Lower lobe of right lung (tissue), 2 donors: ENCODE data around the gene MST1R. TPM values are rescaled to one million over a fixed set of nuclear protein-coding genes. Genes with fewer than 3 reads are reported as not detected.

ENCODE experiments used
- ATAC-seq, 2 donors: fragments of 200-7000 bp; cut with Tn5 transposase; one replicate each; pipeline ENCODE4 v1.9.1; 2020 to 2022; ENCODE audit warnings: mild to moderate bottlenecking in 2 of 2, moderate library complexity in 2 of 2
- DNase-seq: peaks from one replicate; pipeline ENCODE4 v3.0.0-alpha.2; 2020
- H3K27ac ChIP-seq: fragments of 200-600 bp; one replicate; pipeline ENCODE4 v1.8.0; 2022
- H3K27me3 ChIP-seq: fragments of 200-600 bp; one replicate; pipeline ENCODE4 v1.8.0; 2022; ENCODE audit warnings: low read depth
- H3K36me3 ChIP-seq: fragments of 200-600 bp; one replicate; pipeline ENCODE4 v1.8.0; 2022; ENCODE audit warnings: mild to moderate bottlenecking
- H3K4me1 ChIP-seq: fragments of 200-600 bp; one replicate; pipeline ENCODE4 v1.8.0; 2022
- H3K4me3 ChIP-seq: fragments of 200-600 bp; one replicate; pipeline ENCODE4 v1.8.0; 2022; ENCODE audit warnings: mild to moderate bottlenecking
- H3K9me3 ChIP-seq: fragments of 200-600 bp; one replicate; pipeline ENCODE4 v1.8.0; 2022
- CTCF ChIP-seq: fragments of 200-600 bp; IDR thresholded peaks from one replicate; pipeline ENCODE4 v1.8.0; 2022; ENCODE audit warnings: antibody characterized with exemption, mild to moderate bottlenecking
- intact Hi-C: fragments of 100-400 bp; cut with DNase I; formaldehyde crosslinking; loops from one replicate; pipeline ENCODE4 v1.11.0; 2022
- total RNA-seq: library from RNA; stranded (reverse); fragmentation: NEBNext Ultra II Directional; extraction: Animal tissue kit (Norgen Biotek cat#: 25700); gene quantifications from one replicate; pipeline ENCODE4 v1.2.1, GENCODE V29; 2021
- donor health status: DM: no; HTN: yes; CAD: no; lungs with severe emphysema.

MST1R gene
- total RNA-seq, 1 donor from 2014 or later, result 27.3 TPM

- intact Hi-C loops, result no loop called here
- no peaks in the 10 kb centered on the region for H3K9me3 ChIP-seq
These were observed 24.0 kb downstream of the MST1R start for GRCh38 chr3:49879721-49880120.

GRCh38 chr3:49878686-49879085, 25.0 kb downstream of the MST1R start:
- no peaks in the 10 kb centered on the region for H3K27me3 ChIP-seq
- ATAC-seq, result no peak
- DNase-seq, result no peak
- H3K36me3 ChIP-seq, result no peaks in the 10 kb centered on the region
- intact Hi-C loops, result no loop called here
- no peaks in the 10 kb centered on the region for H3K9me3 ChIP-seq
- no peak overlapping the region for H3K27ac ChIP-seq
- peaks cover 7% of the 10 kb centered on the region for H3K4me1 ChIP-seq
- TF ChIP-seq CTCF, result no peak
- H3K4me3 ChIP-seq, result no peak overlapping the region

More at GRCh38 chr3:49879721-49880120, 24.0 kb downstream of the MST1R start:
- Histone ChIP-seq H3K4me1 (peaks cover 7% of the 10 kb centered on the region), H3K27me3 (no peaks in the 10 kb centered on the region), H3K36me3 (no peaks in the 10 kb centered on the region), H3K4me3 (no peak overlapping the region), H3K27ac (no peak overlapping the region)
- DNase-seq, result no peak
- no peak for ATAC-seq
- no peak for TF ChIP-seq CTCF

- intact Hi-C loops, result no loop called here
- no peak for ATAC-seq
- Histone ChIP-seq H3K4me3 (no peak overlapping the region), H3K4me1 (peaks cover 7% of the 10 kb centered on the region), H3K9me3 (no peaks in the 10 kb centered on the region), H3K27me3 (no peaks in the 10 kb centered on the region), H3K36me3 (no peaks in the 10 kb centered on the region), H3K27ac (no peak overlapping the region)
- no peak for TF ChIP-seq CTCF
- no peak for DNase-seq
These were observed 26.0 kb downstream of the MST1R start for GRCh38 chr3:49877716-49878115.

GRCh38 chr3:49876567-49876966, 27.1 kb downstream of the MST1R start:
- Histone ChIP-seq H3K4me1 (no peaks in the 10 kb centered on the region), H3K27ac (no peak overlapping the region), H3K27me3 (no peaks in the 10 kb centered on the region), H3K9me3 (no peaks in the 10 kb centered on the region), H3K4me3 (no peak overlapping the region), H3K36me3 (no peaks in the 10 kb centered on the region)
- intact Hi-C loops, result no loop called here
- ATAC-seq, result no peak
- DNase-seq, result no peak
- no peak for TF ChIP-seq CTCF

GRCh38 chr3:49873623-49874022, 30.1 kb downstream of the MST1R start:
- intact Hi-C loops, result no loop called here

More at GRCh38 chr3:49873623-49874022, 30.1 kb downstream of the MST1R start:
- no peak overlapping the region for H3K27ac ChIP-seq
- H3K9me3 ChIP-seq, result no peaks in the 10 kb centered on the region
- no peak for TF ChIP-seq CTCF
- no peak overlapping the region for H3K4me3 ChIP-seq
- H3K36me3 ChIP-seq, result no peaks in the 10 kb centered on the region
- peaks cover 11% of the 10 kb centered on the region for H3K4me1 ChIP-seq
- H3K27me3 ChIP-seq, result peaks cover 28% of the 10 kb centered on the region
- DNase-seq, result no peak
- no peak for ATAC-seq
